Measurements from ENCODE around the gene NGEF.
"Not testable (repeated sequence)": the region's sequence is repeated elsewhere in the genome, so short reads cannot be mapped to it uniquely, and the experiment has no call there.

The NGEF gene, protein sequence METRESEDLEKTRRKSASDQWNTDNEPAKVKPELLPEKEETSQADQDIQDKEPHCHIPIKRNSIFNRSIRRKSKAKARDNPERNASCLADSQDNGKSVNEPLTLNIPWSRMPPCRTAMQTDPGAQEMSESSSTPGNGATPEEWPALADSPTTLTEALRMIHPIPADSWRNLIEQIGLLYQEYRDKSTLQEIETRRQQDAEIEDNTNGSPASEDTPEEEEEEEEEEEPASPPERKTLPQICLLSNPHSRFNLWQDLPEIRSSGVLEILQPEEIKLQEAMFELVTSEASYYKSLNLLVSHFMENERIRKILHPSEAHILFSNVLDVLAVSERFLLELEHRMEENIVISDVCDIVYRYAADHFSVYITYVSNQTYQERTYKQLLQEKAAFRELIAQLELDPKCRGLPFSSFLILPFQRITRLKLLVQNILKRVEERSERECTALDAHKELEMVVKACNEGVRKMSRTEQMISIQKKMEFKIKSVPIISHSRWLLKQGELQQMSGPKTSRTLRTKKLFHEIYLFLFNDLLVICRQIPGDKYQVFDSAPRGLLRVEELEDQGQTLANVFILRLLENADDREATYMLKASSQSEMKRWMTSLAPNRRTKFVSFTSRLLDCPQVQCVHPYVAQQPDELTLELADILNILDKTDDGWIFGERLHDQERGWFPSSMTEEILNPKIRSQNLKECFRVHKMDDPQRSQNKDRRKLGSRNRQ

DNA sequence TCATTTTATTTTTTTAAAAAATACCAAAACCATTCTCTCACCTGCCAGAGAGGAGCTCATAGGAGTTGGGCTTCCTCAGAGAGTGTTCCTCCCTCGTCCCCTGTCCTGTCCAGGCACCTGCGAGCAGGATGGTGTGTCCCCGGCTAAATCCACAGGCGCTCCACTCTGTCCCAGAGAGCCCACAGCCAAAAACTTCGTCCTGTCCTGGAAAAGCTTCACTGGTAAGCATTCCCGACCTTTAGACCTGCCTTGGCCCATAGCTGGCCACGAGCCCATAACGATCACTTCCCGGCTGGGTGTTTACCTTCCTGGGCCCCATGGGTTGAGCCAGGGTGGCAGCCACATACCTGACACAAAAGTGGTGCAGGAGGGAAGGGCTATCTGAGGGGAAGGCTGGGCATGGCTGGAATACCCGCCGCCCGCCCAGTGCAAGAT is at the start of gene NGEF:
Gene NGEF (minus strand): TSS at position 230 of the 435 bp plus-strand sequence. CDS start 38,366 bp downstream, outside the sequence.
- DNase-seq (ENCODE audit: low read depth, low spot score), result no peak

DNA sequence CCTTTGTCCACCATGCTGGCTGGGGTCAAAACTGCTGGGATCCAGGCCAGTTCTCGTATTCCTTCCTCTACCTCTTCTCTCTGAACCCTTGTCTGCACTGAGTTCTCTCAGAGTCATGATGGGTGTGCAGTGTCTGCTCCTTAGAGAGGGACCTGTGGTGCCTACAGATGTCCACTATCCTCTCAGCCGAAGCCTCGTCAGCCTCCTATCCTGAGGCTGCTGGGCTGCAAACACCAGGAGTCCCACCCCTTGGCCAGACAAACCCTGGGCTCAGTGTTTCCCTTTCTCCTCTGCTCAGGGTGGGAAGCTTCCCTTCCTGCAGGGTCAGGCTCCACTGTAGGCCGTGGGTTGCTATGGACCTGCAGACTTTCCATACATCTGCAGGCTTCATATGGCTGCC is 49.4 kb upstream of the NGEF start:
- no peak for DNase-seq (ENCODE audit: low read depth, low spot score)

GRCh38 chr2:233061591-233062450 is 48.8 kb upstream of the NGEF start:
- no peak for DNase-seq (ENCODE audit: low read depth, low spot score)

DNA sequence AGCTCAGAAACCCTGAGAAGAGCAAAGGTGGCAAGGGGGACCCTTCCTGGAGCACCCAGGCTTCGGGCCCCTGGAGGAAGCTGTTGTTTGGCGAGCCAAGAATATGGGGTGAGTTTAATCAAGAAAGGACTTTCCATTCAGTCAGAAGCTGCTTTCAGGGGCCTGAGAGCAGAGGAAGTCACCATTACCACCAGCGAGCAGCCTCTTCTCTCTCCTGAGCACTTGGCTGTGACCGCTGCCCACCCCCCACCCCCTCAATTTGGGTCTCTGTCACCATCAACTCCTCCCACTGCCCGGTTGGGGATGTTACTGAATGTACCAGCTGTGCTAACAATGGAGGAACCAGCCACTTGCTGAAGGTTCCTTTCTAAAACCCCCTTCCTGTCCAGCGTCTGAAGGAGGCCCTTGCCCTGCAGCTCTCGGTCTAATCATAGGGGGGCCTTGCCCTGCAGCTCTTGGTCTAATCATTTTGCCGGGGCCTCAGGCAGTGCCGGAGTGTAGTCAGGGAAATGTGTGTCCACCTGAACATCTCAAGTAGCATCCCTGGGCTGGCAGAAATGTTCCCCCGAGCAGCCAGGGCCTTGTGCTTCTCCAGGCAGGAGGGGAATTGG is 48.0 kb upstream of the NGEF start:
- DNase-seq (ENCODE audit: low read depth, low spot score), result no peak

DNA sequence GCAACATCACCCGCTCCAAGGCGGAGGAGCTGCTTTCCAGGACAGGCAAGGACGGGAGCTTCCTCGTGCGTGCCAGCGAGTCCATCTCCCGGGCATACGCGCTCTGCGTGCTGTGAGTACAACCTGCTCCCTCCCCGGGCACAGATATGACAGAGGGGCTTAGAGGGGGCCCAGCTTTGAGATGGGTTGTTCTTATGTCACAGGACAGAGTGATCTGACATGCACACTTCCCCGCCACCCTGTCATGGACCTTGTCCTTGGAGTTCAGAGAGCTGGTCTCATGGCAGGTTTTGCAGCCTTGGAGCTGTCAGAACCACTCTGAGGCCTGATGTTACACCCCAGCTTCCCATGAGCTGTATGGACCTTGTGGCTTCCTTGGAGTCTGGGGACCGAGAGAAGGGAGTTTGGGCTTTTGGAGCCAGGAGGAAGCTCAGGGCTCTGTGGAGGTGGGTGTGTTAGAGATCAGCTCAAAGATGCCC is 47.5 kb upstream of the NGEF start:
- no peak for DNase-seq (ENCODE audit: low read depth, low spot score)

GRCh38 chr2:233059797-233060500 is 46.9 kb upstream of the NGEF start, which contains the start of gene INPP5D:
Gene INPP5D (plus strand): TSS chr2:233060342. CDS start chr2:233060479, 137 bp downstream.
- no peak for DNase-seq (ENCODE audit: low read depth, low spot score)

DNA sequence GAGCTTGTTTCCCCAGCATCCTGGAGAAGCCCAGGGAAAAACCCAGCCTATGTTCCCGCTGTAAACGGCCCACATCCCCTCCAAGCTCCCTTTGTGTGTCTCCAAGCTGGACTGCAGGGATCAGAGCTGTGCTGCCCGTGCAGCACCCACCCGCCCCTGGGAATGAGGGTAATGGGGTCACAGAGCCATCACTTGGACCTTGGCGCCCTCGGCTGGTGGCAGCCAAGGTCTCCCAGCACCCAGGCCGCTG is 46.4 kb upstream of the NGEF start:
- no peak for DNase-seq (ENCODE audit: low read depth, low spot score)

GRCh38 chr2:233058717-233059546 is 45.9 kb upstream of the NGEF start:
- DNase-seq (ENCODE audit: low read depth, low spot score), result no peak

DNA sequence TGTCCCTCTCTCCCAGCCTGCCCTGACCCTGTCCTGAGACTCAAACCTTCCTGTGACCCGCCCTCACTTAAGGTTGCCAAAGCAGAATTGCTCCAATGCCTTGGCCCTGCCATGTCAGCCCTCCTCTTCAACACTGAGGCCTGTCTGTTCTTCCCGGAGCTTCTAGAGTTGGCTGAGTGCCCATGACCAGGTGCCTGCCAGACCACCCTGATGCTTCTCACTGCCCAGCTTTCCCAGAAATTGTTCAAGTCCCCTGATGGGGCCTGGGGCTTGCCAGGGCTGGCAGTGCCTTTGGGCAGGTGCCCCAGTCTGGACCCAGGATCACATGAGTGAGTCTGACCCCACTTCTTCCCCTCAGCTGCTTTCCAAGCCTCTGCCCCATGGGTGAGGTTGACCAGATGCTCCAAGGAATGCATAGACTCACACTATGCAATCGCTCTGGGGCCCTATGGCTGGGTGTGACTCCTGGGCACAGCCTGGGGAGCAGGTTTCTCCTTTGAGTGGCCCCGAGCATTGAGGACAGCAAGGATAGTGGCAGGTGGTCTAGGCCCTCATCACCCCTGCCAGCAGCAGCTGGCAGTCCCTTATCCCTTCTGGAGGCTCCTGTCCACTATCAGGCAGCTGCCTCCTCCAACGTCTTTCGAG is 44.0 kb upstream of the NGEF start:
- no peak for DNase-seq (ENCODE audit: low read depth, low spot score)

- DNase-seq (ENCODE audit: low read depth, low spot score), result no peak
Measured at GRCh38 chr2:233055362-233055761, 42.3 kb upstream of the NGEF start.

DNA sequence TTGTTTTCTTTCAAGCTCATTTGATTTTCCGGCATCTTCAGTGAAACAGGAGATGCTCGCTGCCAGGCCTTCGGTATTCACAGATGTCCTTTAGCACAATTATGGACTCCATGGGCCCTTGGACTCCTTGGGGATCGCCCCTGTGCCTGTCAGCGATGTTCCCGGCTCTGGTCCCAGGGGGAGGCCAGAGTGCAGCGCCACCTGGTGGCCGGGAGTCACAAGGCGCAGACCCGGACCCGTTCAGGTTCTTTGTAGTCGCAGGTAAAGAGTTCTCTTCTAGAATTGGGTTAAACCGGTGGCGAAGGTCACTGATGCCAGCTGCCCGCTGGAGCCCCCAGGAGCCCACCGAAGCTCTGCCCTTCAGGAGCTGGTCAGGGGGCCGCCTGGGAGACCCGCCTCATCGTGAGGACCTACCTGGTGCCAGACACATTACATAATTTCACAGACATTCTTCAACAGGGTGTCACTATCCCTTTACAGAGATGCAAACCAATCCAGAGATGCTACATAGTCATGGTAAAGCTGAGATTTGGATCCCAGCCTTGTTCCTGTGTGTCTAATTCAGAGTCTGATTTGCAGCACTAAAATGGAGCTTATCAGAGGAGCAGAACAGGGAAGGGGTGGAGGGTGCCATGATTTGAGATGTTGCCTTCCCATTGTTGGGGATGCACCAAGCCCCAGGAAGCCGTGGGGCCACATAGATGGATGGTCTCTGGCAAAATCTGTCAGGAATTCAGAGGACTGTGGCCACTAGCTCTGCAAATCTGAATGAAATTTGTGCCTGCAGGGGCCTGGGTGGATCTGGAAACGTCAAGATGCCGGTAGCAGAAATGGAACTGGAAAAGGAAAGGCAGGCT is 41.1 kb upstream of the NGEF start:
- no peak for DNase-seq (ENCODE audit: low read depth, low spot score)

GRCh38 chr2:233052517-233052916 is 39.5 kb upstream of the NGEF start:
- DNase-seq (ENCODE audit: low read depth, low spot score), result not testable (repeated sequence)

GRCh38 chr2:233051241-233052149 is 38.4 kb upstream of the NGEF start:
- no peak for DNase-seq (ENCODE audit: low read depth, low spot score)

- no peak for DNase-seq (ENCODE audit: low read depth, low spot score)
Measured at GRCh38 chr2:233049194-233049761, 36.2 kb upstream of the NGEF start.

GRCh38 chr2:233048569-233049193 is 35.6 kb upstream of the NGEF start:
- no peak for DNase-seq (ENCODE audit: low read depth, low spot score)

DNA sequence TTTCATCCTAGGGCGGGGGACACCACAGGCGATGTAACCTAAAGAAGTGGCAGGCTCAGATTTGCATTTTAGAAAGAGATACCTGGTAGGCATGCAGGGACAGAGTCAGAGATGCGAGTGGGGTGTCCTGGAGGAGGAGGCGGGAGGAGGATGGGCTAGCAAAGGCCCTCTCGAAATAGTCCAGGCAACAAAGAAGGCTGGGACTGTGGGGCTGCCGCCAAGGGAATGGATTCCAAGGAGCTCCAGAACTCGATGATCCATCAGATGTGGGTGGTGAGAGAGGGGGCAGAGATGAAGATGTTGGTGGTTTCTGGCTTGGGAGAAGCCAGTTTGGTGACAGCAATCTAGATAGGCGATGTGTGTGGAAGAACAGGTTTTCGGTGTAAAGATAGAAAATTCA is 34.6 kb upstream of the NGEF start:
- DNase-seq (ENCODE audit: low read depth, low spot score), result no peak

DNA sequence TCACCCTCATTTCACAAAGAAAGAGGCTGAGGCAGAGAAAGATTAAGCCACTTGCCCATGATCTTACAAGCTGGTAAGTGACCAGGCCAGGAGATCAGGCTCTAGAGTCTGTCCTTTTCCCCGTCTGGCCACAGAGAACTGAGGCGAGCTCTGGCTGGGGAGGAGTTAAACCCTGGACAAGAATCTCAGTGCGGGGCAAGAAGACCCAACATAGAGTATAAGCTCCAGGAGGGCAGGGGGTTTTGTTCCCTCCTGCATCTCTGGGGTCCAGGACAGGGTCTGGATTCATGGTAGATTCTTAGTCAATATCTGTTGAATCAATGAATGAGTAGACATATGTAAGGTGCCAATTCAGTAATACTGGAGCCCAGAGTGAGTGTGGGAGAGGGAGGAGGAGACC is 34.1 kb upstream of the NGEF start:
- no peak for DNase-seq (ENCODE audit: low read depth, low spot score)
